GM23248 (cell line): ENCODE results near the gene CACNA1E. TPM values are rescaled to one million over a fixed set of nuclear protein-coding genes. Genes with fewer than 3 reads are reported as not detected.
A peak's percentile ranks its signal among the peaks of the same experiment; 100 is the strongest.

Experiments
- DNase-seq: peaks from one replicate; pipeline ENCODE4 v3.0.0-alpha.2; 2015
- H2AFZ ChIP-seq: fragments of 200-600 bp; sonication (generic); 2 replicates; pipeline ENCODE4 v1.6.1; 2016; ENCODE audit warnings: antibody characterized with exemption
- H3F3A ChIP-seq: fragments of 200-600 bp; sonication (generic); 2 replicates; pipeline ENCODE4 v1.6.1; 2016; ENCODE audit warnings: mild to moderate bottlenecking, antibody characterized with exemption, mixed run types; ENCODE audit not compliant: insufficient read depth
- H3K27ac ChIP-seq: fragments of 200-600 bp; sonication (generic); 2 replicates; pipeline ENCODE4 v1.5.1; 2016; ENCODE audit warnings: mild to moderate bottlenecking
- H3K27me3 ChIP-seq: fragments of 200-600 bp; sonication (generic); replicated peaks from 2 replicates; pipeline ENCODE4 v1.6.1; 2016; ENCODE audit warnings: mild to moderate bottlenecking; ENCODE audit not compliant: insufficient read depth
- H3K36me3 ChIP-seq: fragments of 200-600 bp; sonication (generic); 2 replicates; pipeline ENCODE4 v1.6.1; 2016; ENCODE audit warnings: low read depth, mild to moderate bottlenecking
- H3K4me1 ChIP-seq: fragments of 200-600 bp; sonication (generic); 2 replicates; pipeline ENCODE4 v1.6.1; 2016; ENCODE audit warnings: mild to moderate bottlenecking; ENCODE audit not compliant: insufficient read depth
- H3K4me2 ChIP-seq: fragments of 200-600 bp; sonication (generic); one replicate; pipeline ENCODE4 v1.6.1; 2016; ENCODE audit warnings: mild to moderate bottlenecking; ENCODE audit not compliant: unreplicated experiment
- H3K4me3 ChIP-seq: fragments of 200-600 bp; sonication (generic); 2 replicates; pipeline ENCODE4 v1.5.1; 2016; ENCODE audit warnings: mild to moderate bottlenecking
- H3K79me2 ChIP-seq: fragments of 200-600 bp; sonication (generic); 2 replicates; pipeline ENCODE4 v1.6.1; 2016; ENCODE audit warnings: mild to moderate bottlenecking; ENCODE audit not compliant: insufficient read depth
- H3K9ac ChIP-seq: fragments of 200-600 bp; sonication (generic); 2 replicates; pipeline ENCODE4 v1.6.1; 2016; ENCODE audit warnings: mild to moderate bottlenecking
- H3K9me2 ChIP-seq: fragments of 200-600 bp; sonication (generic); 2 replicates; pipeline ENCODE4 v1.6.1; 2016; ENCODE audit warnings: mixed run types, mild to moderate bottlenecking, moderate library complexity; ENCODE audit not compliant: insufficient read depth
- H3K9me3 ChIP-seq: fragments of 200-600 bp; sonication (generic); one replicate; pipeline ENCODE4 v1.6.1; 2017; ENCODE audit warnings: low read depth
- H4K20me1 ChIP-seq: fragments of 200-600 bp; sonication (generic); 2 replicates; pipeline ENCODE4 v1.6.0; 2016; ENCODE audit not compliant: insufficient read depth
- EZH2 ChIP-seq: fragments of 200-600 bp; sonication (generic); IDR thresholded peaks from 2 replicates; pipeline ENCODE4 v1.6.1; 2018; ENCODE audit warnings: antibody characterized with exemption, mild to moderate bottlenecking; ENCODE audit not compliant: insufficient read depth, poor library complexity, severe bottlenecking
- EZH2phosphoT487 ChIP-seq: fragments of 200-600 bp; sonication (generic); IDR thresholded peaks from 2 replicates; pipeline ENCODE4 v1.6.1; 2018; ENCODE audit warnings: antibody characterized with exemption, moderate library complexity, mild to moderate bottlenecking, low read depth; ENCODE audit not compliant: insufficient read depth
- WGBS, 2 experiments: methylation state at CpG; one replicate each; pipeline ENCODE4 v1.1.6; 2015 to 2017; ENCODE audit warnings: low lambda C conversion rate in 2 of 2, low coverage in 1 of 2; ENCODE audit errors: missing lambda C conversion rate in 2 of 2; 5-methylcytosine and 5-hydroxymethylcytosine counted together
- in situ Hi-C: fragments of 300-500 bp; cut with MboI; formaldehyde crosslinking; loops from 2 replicates; pipeline ENCODE4 v1.15.0; 2020
- polyA plus RNA-seq: library from polyadenylated mRNA; unstranded; fragments of >200 nt; fragmentation: Nextera tagmentation; extraction: Ambion mirVana; gene quantifications from 2 replicates; pipeline ENCODE4 v1.2.1, GENCODE V29; 2016
- total RNA-seq: library from RNA; depleted of rRNA; stranded (reverse); fragments of >200 nt; shearing (Covaris generic); gene quantifications from 2 replicates; pipeline ENCODE4 v1.2.3, GENCODE V29; 2014

Gene CACNA1E
- total and polyA plus RNA-seq, 2 experiments from 2014 or later: not detected

- Histone ChIP-seq H3K79me2 (no peaks in the 10 kb centered on the region), H3F3A (no peaks in the 10 kb centered on the region), H3K36me3 (no peaks in the 10 kb centered on the region), H3K27ac (no peak overlapping the region), H3K4me2 (no peak overlapping the region), H3K9me2 (no peaks in the 10 kb centered on the region), H3K4me1 (peaks cover 9% of the 10 kb centered on the region; the same call in 1 of the 2 replicates), H3K27me3 (peaks cover 13% of the 10 kb centered on the region), H4K20me1 (no peaks in the 10 kb centered on the region), H3K4me3 (no peak overlapping the region), H3K9ac (no peak overlapping the region), H2AFZ (no peak overlapping the region), H3K9me3 (no peaks in the 10 kb centered on the region)
- DNase-seq: peak; percentile 75
- WGBS, 2 experiments: 53 to 62% methylated on average over 5 of the region's 5 CpGs
- no peak for TF ChIP-seq EZH2phosphoT487
- in situ Hi-C loops: loop anchor here (10.0 kb wide), 1 partner anchor 595 kb away; the partner anchor contains the start of gene ZNF648
Measured at GRCh38 chr1:181469829-181470228, 13.5 kb upstream of the CACNA1E start.

- no peaks in the 10 kb centered on the region for H3K79me2 ChIP-seq
- TF ChIP-seq EZH2phosphoT487 (no peak), EZH2 (no peak)
- H3K4me2 ChIP-seq: no peak overlapping the region
- H3K9ac ChIP-seq: no peak overlapping the region
- no peak overlapping the region for H3K4me3 ChIP-seq
- H3K36me3 ChIP-seq: no peaks in the 10 kb centered on the region
- no peak for DNase-seq
- peaks cover 31% of the 10 kb centered on the region for H3K27me3 ChIP-seq
- H3K4me1 ChIP-seq: no peaks in the 10 kb centered on the region
- no peak overlapping the region for H3K27ac ChIP-seq
- H3K9me3 ChIP-seq: no peaks in the 10 kb centered on the region
- H4K20me1 ChIP-seq: no peaks in the 10 kb centered on the region
- WGBS, 2 experiments: 11 to 19% methylated on average over 4 of the region's 4 CpGs
- no peaks in the 10 kb centered on the region for H3F3A ChIP-seq
- H2AFZ ChIP-seq: no peak overlapping the region
- in situ Hi-C loops: loop anchor here (10.0 to 25.0 kb wide), 2 partner anchors 589 to 937 kb away; partner anchors contain the start of genes TEDDM1 and ZNF648
- no peaks in the 10 kb centered on the region for H3K9me2 ChIP-seq
Measured at GRCh38 chr1:181475580-181475979, 7.7 kb upstream of the CACNA1E start.

- whole genome bisulfite sequencing, 2 experiments: 13 to 16% methylated on average over 8 of the region's 8 CpGs
- Histone ChIP-seq H2AFZ (no peak overlapping the region), H4K20me1 (no peaks in the 10 kb centered on the region), H3K79me2 (no peaks in the 10 kb centered on the region), H3K27ac (no peak overlapping the region), H3K9me2 (no peaks in the 10 kb centered on the region), H3K4me3 (no peak overlapping the region), H3K9ac (no peak overlapping the region), H3K27me3 (peaks cover 39% of the 10 kb centered on the region), H3F3A (no peaks in the 10 kb centered on the region), H3K4me1 (no peaks in the 10 kb centered on the region), H3K9me3 (no peaks in the 10 kb centered on the region), H3K36me3 (no peaks in the 10 kb centered on the region), H3K4me2 (no peak overlapping the region)
- in situ Hi-C loops: loop anchor here (10.0 to 25.0 kb wide), 2 partner anchors 588 to 936 kb away; partner anchors contain the start of genes TEDDM1 and ZNF648
- no peak for DNase-seq
- no peak for TF ChIP-seq EZH2phosphoT487
- no peak for TF ChIP-seq EZH2
Measured at GRCh38 chr1:181476581-181476980, 6.7 kb upstream of the CACNA1E start.

- WGBS, 2 experiments: 15 to 20% methylated on average over 2 of the region's 2 CpGs
- Histone ChIP-seq H3K4me3 (no peak overlapping the region), H3K9ac (no peak overlapping the region), H3K4me1 (no peaks in the 10 kb centered on the region), H2AFZ (no peak overlapping the region), H3K4me2 (no peak overlapping the region), H3F3A (no peaks in the 10 kb centered on the region), H3K9me2 (no peaks in the 10 kb centered on the region), H3K27me3 (peaks cover 48% of the 10 kb centered on the region), H3K27ac (no peak overlapping the region), H3K9me3 (no peaks in the 10 kb centered on the region), H3K36me3 (no peaks in the 10 kb centered on the region), H4K20me1 (no peaks in the 10 kb centered on the region), H3K79me2 (no peaks in the 10 kb centered on the region)
- TF ChIP-seq EZH2phosphoT487 (no peak), EZH2 (no peak)
- in situ Hi-C loops: loop anchor here (10.0 to 25.0 kb wide), 2 partner anchors 586 to 934 kb away; partner anchors contain the start of genes TEDDM1 and ZNF648
- DNase-seq: no peak
Measured at GRCh38 chr1:181478306-181478705, 5.0 kb upstream of the CACNA1E start.
